Stimulated activated CD4-positive, alpha-beta T cell treated with anti-CD3 and anti-CD28 coated beads, TNF-alpha, amount 100 ng/mL, for 48 hours (primary cell): ENCODE measurements around the gene PLCB2.

Experiments used
- DNase-seq, 3 donors: peaks; one replicate each; pipeline ENCODE4 v3.0.0-alpha.2; 2020; ENCODE audit warnings: low read depth in 3 of 3

The PLCB2 gene

DNA sequence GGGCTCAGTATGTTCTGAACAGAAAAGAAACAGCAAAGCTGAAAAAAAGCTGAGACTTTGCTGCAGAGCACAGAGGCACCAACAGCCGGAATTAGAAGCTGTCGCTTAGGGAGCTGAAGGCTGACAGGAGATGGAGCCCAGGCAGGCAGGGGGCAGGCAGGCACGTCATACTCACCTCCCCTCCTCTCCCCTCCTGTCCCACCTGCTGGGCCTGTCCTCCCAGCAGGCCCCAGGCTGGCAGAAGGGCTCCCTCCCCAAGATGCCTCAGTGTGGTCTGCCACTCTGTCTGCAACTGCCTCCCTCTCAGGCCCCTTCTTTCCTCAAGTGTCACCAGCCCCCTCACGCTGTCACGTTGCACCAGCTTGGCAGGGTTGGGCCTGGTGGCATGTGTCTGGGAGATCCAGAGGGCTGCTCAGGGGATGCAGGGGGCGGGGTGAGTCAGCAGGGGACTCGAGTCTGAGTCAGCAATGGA, 21.6 kb downstream of the PLCB2 start:
- no peak for DNase-seq

DNA sequence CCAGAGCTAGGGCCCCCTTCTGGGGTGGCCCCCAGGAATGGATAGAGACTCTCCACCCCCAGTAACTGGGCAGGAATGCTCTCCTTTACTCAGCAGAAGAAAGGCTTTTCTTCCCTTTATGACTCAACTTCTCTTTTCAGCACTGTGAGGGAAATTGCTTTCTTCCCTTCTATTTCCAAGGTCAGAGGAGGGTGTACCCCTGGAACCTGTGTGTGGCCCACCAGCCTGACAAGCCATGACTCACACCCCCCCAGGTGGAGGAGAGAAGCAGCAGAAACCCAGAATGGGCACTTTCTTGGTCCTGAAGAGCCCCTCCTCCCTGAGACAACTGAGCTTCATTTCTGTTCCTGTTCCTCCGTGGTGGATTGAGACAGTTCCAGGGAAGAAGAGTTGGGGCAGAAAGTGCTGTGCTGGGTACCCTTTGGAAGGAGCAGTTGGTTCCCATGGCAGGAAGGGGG, 22.2 kb downstream of the PLCB2 start:
- DNase-seq, result no peak

DNA sequence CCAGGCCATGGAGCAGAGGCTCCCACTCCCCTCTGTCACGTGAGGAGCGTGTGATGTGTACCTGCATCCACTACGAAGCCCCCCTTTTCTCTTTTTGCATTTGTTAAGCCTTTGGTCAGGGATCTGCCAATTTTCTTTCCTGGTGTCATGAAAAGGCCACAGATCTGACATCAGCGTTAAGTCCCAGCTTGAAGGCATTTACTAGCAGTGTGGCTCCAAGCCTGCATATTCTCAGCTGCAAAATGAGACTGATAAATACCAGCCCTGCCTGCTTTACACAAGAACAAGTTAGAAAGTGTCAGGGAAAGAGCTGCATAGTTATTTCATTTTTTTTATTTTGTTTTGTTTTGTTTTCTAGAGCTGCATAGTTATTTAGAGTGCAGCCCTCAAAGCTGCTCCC, 22.6 kb downstream of the PLCB2 start:
- no peak for DNase-seq

DNA sequence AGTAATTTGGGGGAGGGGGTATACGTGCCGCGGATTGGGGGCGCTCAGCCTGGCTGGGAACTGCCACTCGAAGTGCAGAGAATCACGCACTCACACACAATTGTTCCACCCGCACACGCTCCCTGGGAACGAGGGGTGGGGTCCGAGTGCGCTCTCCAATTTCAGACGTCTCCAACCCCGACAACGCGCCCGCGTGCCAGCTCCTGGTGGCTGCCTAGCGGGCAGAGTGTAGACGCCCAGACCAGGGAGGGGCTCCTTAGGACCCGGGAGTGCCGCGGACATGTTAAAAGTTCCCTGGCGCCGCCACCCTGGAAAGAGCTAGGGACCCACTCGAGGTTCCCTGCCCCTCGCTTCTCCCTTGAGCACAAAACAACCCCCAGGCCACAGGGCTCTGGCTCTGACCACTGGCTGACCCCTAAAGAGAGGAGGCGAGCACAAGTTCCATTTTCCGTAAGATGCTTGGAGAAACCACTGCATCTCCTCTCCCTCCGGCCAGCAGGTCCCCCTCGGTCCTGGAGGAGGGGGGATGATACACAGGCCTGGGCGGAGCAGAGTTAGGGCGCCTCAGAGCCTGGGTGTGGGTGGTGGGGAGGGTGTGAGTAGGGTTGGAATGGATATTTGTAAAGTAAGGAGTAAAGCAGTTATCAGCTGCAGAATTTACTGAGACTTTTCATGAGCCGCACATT, 24.0 kb downstream of the PLCB2 start:
- no peak for DNase-seq

DNA sequence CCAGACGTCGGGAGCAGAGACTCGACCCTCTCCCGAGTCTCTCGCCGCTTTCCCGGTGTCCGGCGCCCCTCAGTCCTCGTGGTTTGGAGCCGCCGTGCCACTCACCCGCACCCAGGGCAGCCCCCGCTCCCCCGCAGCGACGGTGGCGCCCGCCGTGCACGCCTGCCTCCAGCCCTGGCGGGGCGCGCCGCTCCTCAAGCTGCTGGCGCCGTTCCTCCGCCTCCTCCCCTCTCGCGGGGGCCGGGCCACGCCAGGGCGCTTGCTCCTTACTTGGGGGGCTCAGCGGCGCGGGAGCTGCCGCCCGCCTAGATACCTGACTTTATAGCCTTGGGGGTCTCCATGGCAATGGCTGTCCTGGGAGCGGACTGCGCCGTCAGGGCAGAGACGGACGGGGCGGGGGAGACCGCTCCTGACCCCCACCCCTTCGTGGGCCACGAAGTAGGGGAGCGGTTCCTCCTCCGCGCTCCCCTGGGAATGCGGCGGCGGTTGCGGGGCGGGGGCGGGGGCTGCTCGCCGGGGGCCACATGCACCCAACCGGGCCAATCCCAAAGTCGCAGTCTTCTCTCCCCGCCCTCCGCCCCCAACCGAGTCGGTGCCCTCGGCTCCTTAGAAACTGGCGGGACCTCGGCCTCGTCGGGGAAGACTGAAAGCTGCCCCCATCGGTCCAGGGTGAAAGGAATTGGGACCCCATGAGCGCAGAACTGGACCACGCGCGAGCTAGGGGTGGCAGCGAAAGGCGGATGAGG, 24.7 kb downstream of the PLCB2 start, which contains the start of gene ANKRD63:
Gene ANKRD63, minus strand, starts transcription at position 196 of the 746 bp plus-strand sequence. CDS start 478 bp downstream, outside the sequence.
- DNase-seq, result peak in 1 of 3 donors; percentile 23

DNA sequence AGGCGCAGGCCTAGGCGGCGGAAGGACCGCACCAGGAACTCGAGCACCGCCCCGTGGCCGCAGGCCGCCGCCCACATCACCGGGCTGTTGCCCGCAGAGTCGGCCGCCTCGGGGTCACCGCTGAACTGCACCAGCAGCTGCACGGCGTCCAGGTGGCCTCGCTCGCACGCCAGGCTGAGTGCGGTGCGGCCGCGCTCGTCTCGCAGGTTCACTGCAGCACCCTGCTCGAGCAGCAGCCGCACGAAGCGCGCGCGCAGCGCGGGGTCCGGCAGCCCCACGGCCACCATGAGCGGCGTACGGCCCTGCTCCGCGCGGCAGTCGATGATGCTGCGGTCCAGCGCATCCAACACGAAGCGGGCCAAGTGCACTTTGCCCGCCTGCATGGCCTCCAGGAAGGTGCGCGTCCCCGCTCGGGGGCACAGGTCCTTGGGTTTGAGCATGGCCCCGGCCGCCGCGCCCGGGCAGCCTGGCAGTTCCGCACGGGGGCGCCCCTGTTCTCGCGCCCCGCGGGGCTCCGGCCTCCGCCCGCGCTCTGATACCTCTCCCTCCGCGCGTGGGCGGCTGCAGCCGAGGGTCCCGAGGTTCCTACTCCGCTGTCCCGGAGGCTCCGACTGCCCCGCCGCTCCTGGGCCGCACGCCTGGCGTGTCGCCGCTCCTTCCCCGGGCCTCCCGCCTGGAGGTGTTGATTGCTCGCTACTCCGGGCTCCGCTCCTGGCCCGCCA, 25.4 kb downstream of the PLCB2 start:
- peak in 2 of 3 donors; percentile 13 to 41 for DNase-seq

DNA sequence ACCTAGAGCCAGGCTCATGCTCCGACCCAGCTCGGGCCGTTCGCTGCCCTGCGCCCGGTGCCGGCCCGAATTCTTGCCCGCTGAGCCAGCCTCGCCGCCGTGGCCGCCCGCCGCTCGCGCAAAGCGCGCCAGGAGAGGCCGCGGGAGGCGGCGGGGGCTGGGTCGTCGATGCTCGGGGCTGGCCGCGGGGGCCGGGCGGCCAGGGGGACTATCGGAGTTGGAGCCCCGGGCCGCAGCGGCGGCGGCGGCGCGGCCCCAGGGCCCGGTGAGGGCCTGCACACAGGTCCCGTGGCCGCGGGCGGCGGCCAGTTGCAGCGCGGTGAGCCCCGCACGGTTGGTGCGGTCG, 26.0 kb downstream of the PLCB2 start:
- no peak for DNase-seq

DNA sequence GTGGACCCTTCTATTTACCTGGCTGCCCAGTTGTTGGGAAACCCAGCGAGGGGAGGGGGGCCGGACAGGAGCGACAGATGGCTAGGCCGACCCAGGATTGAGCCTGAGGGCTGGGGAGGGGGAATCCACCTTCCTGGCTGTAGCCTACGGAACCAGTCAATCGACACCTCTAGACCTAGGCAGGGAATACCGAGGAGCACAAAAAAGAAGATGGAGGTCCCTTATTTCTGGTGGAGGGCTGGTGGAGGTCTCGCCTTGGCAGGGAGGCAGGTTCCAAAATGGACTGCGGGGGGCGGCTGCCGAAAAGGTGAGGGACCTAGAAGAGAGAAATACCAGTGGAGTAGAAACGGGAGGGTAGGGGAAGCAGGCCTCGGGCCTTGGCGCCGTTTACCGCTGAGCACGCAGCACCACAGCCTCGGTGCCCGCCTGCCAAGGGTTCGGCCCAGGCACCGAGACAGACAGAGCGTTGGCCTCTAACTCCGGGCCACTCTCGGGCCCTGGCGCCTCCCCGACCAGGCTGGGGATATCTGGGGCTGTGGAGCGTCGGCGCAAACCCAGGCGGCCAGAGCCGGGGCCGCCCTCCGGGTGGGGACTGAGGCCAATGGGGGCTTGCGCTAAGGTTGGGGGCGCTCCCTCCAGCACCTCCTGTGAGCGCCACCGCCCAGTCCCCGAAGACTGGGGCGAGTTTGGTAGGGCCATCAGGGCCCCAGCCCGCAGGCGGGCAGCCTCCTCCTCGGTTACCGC, 26.5 kb downstream of the PLCB2 start:
- DNase-seq, result no peak

DNA sequence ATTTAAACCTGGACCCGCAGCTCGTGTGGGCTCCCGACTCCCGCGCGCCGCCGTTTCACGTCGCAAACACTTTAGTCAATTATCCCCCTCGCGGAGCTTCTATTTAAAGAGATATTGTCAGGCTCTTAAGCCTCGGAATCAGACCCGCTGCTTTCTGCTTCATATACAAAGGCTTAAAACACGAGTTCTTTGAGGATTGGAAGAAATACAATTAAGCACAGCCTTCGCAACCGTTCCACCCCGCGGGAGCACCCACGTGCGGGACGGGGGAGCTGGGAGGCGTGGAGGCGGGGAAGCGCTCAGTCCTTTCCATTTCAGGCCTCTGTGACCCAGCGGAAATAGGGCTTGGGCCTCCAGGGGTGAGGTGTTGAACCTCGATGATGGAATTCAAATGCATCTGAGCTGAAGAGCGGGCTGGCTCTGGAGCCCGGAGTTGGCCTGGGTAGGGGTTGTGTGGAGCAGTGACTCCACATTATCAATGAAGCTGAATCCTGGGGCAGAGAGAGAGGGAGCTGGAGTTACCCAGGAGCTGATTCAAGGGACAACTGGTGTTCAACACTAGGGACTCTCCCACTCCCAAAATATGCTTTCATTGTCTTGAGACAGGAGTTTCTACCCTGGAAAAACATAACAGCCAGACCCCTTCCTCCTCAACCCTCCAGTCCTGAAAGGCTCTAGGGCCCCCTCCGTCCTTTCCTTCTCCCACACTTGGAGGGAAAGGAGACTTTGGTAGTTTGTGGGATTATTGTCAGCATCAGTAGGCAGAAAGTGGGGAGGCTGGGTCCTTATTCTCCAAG, 27.3 kb downstream of the PLCB2 start:
- no peak for DNase-seq

DNA sequence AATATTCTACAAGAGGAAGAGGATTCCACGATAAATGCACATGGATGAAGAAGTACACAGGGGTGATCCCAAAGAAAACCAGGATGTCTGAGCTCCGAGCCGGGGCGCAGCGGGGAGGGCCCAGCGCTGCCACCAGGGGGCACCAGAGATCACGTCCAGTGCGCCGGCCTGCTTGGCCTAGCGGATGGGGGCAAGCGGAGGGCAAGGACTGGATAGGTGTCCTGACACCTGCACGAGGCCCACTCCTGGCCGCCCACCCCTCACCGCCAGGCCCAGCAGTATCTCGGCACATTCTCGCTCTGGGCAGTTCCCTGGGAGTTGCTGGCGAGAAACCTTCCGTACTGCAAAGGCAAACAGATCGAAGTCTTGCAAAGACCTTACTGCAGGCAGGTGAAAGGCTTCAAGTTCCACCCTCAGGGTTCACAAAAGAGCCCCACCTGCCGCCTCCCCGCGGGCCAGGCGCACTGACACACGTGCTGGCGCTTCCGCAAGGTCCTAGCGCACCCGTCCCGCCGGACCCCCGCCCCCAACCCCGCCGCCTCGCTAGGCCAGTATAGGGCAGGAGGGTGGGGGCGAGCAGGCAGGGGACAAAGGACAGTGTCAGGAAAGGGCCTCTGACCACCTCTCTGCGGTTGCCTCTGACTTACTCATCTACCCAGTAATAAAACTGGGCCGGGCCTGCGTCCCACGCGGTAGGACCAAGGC, 28.1 kb downstream of the PLCB2 start:
- peak; percentile 21 to 70 (median 57) for DNase-seq

DNA sequence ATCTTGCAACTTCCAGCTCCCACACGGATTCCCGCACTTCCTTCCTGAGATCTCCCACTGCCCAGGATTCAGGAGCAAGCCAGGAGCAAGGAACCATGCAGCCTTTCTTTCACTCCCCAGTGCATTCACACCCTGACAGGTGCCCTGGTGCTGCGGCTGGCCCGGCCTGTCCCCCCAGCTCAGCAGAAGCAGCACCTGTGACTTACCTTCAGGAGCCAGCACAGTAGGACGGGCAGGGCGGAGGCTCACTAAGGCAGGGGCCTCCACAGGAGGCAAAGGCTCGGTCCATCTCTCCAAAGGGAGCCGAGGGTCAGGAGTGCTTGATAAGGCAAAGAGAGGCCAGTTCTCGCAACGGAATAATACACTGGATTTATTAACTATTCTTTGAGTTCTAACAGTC, 29.7 kb downstream of the PLCB2 start:
- DNase-seq, result no peak

DNA sequence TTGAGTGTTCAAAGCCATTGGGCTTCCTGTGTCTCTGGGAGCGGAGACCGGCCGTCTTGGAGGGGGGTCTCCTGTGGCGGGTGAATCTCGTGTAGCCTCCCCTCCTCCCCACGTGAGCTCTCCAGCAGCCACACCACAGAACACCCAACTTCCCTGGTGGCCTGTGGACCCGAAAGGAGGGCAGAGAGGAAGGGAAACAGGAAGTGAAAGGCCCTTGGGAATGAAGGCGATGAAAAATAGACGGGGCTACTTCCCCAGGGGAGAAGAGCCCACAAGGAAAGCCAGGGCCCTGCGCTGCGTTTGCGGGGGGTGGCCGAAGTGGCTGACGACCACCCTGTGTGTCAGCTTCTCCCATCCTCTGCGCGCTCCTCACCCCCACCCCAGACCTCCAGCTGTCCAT, 30.3 kb downstream of the PLCB2 start:
- no peak for DNase-seq

DNA sequence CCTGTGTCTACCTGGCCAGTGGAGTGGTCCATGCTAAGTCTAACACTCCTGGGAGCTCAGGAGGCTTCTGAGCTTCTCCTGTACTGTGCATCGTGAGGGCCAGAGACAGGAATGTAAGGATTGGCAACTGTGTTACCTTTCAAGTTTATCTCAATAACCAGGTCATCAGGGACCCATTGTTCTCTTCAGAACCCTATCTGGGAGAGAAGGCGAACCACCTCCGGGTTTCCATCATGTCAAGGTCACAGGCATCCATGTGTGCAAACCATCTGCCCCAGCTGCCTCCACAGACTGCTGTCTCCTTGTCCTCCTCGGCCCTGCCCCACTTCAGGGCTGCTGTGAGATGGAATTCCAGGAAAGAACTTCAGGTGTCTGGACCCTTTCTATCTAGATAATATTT, 30.8 kb downstream of the PLCB2 start:
- no peak for DNase-seq

DNA sequence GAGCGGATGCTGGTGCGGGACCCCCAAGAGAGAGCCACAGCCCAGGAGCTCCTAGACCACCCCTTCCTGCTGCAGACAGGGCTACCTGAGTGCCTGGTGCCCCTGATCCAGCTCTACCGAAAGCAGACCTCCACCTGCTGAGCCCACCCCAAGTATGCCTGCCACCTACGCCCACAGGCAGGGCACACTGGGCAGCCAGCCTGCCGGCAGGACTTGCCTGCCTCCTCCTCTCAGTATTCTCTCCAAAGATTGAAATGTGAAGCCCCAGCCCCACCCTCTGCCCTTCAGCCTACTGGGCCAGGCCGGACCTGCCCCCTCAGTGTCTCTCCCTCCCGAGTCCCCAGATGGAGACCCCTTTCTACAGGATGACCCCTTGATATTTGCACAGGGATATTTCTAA, 31.8 kb downstream of the PLCB2 start:
- DNase-seq, result no peak

DNA sequence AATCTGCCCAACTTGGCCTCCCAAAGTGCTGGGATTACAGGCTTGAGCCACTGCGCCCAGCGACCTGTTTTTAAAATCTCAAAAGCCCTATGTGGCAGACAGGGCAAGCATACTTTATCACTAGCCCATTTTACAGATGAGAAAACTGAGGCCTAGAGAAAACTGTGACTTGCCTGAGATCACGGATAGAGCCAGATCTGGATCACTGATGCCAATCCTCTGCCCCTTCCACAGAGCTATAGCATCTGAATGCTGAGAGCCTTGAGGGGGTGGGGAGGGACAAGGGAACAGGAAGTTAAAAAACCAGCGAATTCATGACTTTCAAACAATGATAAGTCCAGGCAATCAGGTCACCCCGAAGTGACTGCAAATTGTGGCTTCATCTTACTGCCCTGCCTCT, 32.2 kb downstream of the PLCB2 start:
- DNase-seq, result no peak

DNA sequence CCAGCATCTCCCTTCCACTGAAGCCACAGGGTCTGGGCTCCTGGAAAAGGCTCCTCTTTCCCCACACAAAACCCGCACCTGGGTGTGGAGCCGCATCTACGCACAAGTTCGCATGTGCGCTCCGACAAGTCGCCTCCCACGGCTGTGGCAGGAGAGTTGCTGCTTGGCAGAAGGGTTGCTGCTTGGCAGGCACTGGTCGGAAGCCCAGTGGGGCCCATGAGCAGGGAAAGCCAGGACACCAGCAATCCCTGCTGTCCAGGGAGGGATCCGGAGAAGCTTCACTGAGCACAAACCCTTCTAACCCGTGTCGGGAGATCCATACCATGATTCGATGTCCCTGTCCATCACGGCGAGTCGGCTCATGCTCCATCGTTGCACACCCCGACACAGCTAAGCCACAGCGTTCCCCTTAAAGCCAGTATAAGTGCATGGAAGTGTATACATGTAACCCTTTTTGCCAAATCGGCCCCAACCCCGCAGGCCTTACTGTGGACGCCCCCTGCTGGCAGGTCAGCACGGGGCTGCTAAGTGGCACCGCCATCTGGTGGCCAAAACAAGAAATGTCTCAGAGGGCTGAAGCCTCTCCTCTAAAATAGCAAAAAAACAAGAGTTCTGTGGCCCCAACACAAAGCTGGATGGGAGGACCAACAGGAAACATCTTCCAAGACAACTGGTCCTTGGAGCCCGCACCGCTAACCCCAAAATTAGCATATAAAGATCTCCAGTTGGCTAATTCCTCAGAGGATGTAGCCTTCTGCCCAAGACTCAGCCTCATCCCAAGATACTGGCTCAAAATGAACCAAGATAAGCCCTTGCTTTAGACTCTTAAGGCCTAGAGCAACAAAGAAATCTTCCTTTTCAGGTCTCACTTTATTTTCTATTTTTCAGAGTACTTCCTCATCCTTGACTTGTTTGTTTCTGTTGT, 33.1 kb downstream of the PLCB2 start:
- peak; percentile 75 to 83 (median 83) for DNase-seq

DNA sequence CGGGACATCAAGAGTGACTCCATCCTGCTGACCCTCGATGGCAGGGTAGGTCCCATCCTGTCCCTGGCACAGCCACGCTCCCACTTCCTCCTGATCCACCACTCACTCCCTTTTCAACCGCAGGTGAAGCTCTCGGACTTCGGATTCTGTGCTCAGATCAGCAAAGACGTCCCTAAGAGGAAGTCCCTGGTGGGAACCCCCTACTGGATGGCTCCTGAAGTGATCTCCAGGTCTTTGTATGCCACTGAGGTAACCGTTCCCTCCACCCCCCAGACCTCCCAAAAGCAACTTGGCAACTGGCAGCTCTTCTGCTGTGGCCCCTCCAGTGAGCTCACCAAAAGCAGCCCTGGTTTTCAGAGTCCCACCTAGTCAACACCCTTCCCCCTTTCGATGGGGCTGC, 34.3 kb downstream of the PLCB2 start:
- DNase-seq, result no peak

DNA sequence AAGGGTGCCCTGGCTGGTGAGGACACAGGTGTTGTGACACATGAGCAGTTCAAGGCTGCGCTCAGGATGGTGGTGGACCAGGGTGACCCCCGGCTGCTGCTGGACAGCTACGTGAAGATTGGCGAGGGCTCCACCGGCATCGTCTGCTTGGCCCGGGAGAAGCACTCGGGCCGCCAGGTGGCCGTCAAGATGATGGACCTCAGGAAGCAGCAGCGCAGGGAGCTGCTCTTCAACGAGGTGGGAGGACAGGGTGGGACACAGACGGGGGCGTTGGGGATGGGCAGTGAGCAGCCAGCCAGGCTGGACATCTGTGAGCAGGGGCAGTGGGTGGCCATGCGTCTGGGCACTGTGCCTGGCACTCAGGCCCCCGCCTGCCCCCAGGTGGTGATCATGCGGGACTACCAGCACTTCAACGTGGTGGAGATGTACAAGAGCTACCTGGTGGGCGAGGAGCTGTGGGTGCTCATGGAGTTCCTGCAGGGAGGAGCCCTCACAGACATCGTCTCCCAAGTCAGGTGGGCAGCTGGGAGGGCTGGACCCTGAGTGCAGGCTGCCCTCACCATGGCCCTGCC, 35.2 kb downstream of the PLCB2 start:
- DNase-seq, result no peak
